ENCODE results near the gene DDX42. TPM values are rescaled to one million over a fixed set of nuclear protein-coding genes. Genes with fewer than 3 reads are reported as not detected.
A peak's percentile ranks its signal among the peaks of the same experiment; 100 is the strongest.

DDX42 gene
- total and polyA plus RNA-seq, 2 of the 13 experiments (the other 11 are each of a cell fraction or from before 2014, with no cell fraction given): 87.2 to 92.9 TPM

DNA sequence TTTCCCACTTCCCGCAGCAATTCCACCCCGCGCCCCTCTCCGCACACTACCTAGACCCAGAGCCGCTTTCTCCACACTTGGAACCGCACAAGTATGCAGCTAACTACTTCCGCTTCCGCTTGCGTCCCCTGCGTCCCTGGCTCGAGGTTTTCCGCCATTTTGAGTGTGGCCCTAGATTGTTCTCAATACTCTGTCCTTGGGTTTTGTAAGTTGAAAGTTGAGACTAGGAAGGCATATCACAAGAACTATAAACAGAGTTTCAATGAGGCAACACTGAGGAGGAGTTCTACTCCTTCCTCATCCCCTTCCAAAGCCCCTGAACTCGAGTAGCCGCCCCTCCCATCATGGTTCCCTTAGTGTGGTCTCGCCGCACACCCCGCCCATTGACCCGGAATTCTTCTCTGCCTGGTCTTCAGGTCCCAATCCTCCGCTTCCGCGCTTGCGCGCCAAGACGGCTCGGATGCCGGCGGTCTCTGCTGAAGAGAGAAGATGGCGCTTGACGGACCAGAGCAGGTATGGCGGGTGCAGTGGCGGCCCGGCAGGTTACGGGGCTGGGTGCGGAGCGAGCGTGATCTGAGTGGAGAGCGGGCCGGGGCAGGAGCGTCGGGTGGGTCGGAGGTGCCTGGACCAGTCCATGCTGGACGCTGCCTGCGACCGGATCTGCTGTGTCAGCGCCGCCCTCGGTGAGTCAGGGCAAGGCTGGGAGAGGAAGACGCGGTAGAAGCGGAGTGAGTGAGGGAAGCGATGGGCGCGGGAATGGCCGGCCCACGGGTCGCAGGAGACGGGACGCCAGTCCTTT lies 53.2 kb downstream of the DDX42 start, which contains the start of the genes FTSJ3 and PSMC5:
TSS of gene FTSJ3 (minus strand) at position 662 of the 799 bp plus-strand sequence. CDS start 761 bp downstream, outside the sequence.
TSS of gene PSMC5 (plus strand) at position 430 of the 799 bp plus-strand sequence. CDS start at position 490, 60 bp downstream.
- FAIRE-seq (peak; percentile 94), ATAC-seq (peak; percentile 89)
- TF ChIP-seq, protein P1, sequence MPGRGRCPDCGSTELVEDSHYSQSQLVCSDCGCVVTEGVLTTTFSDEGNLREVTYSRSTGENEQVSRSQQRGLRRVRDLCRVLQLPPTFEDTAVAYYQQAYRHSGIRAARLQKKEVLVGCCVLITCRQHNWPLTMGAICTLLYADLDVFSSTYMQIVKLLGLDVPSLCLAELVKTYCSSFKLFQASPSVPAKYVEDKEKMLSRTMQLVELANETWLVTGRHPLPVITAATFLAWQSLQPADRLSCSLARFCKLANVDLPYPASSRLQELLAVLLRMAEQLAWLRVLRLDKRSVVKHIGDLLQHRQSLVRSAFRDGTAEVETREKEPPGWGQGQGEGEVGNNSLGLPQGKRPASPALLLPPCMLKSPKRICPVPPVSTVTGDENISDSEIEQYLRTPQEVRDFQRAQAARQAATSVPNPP (CRISPR knock-in tag; IDR thresholded peaks at IDR 0.05): no peak
- TF ChIP-seq TSC22D2 (CRISPR knock-in tag; IDR thresholded peaks at IDR 0.05; ENCODE audit: borderline replicate concordance) (peak; percentile 59; the same call in 1 of the 2 replicates), ZFAT (CRISPR knock-in tag; conservative IDR thresholded peaks at IDR 0.05) (no peak), ZNF75D (CRISPR knock-in tag; IDR thresholded peaks at IDR 0.05; ENCODE audit: borderline replicate concordance) (no peak), YEATS2 (CRISPR knock-in tag; IDR thresholded peaks at IDR 0.05; ENCODE audit: borderline replicate concordance) (peak; percentile 84), NRL (CRISPR knock-in tag; IDR thresholded peaks at IDR 0.05; ENCODE audit: borderline replicate concordance) (no peak), TOPORS (CRISPR knock-in tag; IDR thresholded peaks at IDR 0.05) (peak; percentile 80; the same call in 1 of the 2 replicates), ZNF747 (CRISPR knock-in tag; IDR thresholded peaks at IDR 0.05; ENCODE audit: borderline replicate concordance) (no peak), CBX1 (IDR thresholded peaks at IDR 0.05; ENCODE audit: low read depth) (no peak), PHB2 (IDR thresholded peaks at IDR 0.05; ENCODE audit: partially characterized antibody) (no peak), HNRNPUL1 (IDR thresholded peaks at IDR 0.05; ENCODE audit: low read depth, low read length) (no peak), ZFX (CRISPR knock-in tag; IDR thresholded peaks at IDR 0.05; ENCODE audit: low read depth) (peak; percentile 78), ZNF33A (CRISPR knock-in tag; IDR thresholded peaks at IDR 0.05; ENCODE audit: borderline replicate concordance) (0 out of 2 replicates have a peak, but pooled peaks have one; percentile 85), NAIF1 (CRISPR knock-in tag; IDR thresholded peaks at IDR 0.05; ENCODE audit: borderline replicate concordance) (peak; percentile 26; the same call in 1 of the 2 replicates), XRCC5 (optimal IDR thresholded peaks at IDR 0.05; ENCODE audit: low read length) (peak; percentile 82), NPAS2 (CRISPR knock-in tag; IDR thresholded peaks at IDR 0.05; ENCODE audit: borderline replicate concordance) (no peak)
- TF ChIP-seq, protein P2, sequence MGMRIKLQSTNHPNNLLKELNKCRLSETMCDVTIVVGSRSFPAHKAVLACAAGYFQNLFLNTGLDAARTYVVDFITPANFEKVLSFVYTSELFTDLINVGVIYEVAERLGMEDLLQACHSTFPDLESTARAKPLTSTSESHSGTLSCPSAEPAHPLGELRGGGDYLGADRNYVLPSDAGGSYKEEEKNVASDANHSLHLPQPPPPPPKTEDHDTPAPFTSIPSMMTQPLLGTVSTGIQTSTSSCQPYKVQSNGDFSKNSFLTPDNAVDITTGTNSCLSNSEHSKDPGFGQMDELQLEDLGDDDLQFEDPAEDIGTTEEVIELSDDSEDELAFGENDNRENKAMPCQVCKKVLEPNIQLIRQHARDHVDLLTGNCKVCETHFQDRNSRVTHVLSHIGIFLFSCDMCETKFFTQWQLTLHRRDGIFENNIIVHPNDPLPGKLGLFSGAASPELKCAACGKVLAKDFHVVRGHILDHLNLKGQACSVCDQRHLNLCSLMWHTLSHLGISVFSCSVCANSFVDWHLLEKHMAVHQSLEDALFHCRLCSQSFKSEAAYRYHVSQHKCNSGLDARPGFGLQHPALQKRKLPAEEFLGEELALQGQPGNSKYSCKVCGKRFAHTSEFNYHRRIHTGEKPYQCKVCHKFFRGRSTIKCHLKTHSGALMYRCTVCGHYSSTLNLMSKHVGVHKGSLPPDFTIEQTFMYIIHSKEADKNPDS (CRISPR knock-in tag; IDR thresholded peaks at IDR 0.05): peak; percentile 54; the same call in 1 of the 2 replicates
- TF ChIP-seq, protein P3, sequence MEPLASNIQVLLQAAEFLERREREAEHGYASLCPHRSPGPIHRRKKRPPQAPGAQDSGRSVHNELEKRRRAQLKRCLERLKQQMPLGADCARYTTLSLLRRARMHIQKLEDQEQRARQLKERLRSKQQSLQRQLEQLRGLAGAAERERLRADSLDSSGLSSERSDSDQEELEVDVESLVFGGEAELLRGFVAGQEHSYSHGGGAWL (CRISPR knock-in tag; IDR thresholded peaks at IDR 0.05): peak; percentile 63

More for the DNA sequence above, 53.2 kb downstream of the DDX42 start, which contains the start of the genes FTSJ3 and PSMC5:
- DNase-seq (ENCODE audit: low spot score): peak; percentile 95
- H3K27ac ChIP-seq (ENCODE audit: extremely low read length, insufficient read depth, low read length): peak within 1 kb of the TSS; percentile 91
- H2AFZ ChIP-seq (ENCODE audit: low read length): peak within 1 kb of the TSS; percentile 93
- POLR2A ChIA-PET: interaction anchor here (0.8 to 3.5 kb wide), 7 partner anchors 9 to 54 kb away, joined by 4 to 37 read pairs (median 10); partner anchors contain the start of genes CCDC47, DDX42 and SMARCD2
- no peaks in the 10 kb centered on the region for H4K20me1 ChIP-seq (ENCODE audit: insufficient read depth, low read length)
- no TSS peak for BruUV-seq (replicated peaks)
- peaks cover 45% of the 10 kb centered on the region for H3K79me2 ChIP-seq (ENCODE audit: insufficient read depth, low read length)
- H3K9ac ChIP-seq (ENCODE audit: insufficient read depth, low read depth, low read length): peak within 1 kb of the TSS; percentile 86
- peak within 1 kb of the TSS; percentile 81 for H3K4me2 ChIP-seq (ENCODE audit: low read depth, low read length)
- H3K4me1 ChIP-seq (ENCODE audit: insufficient read depth, low read length): peaks cover 31% of the 10 kb centered on the region
- peaks cover 43 to 68% of the 10 kb centered on the region in 2 experiments for H3K36me3 ChIP-seq (replicated peaks in 1 of 2; ENCODE audit: control insufficient read depth in 1 of 2, insufficient read depth in 2 of 2, low read length in 2 of 2)
- WGBS (ENCODE audit: low lambda C conversion rate): under 1% methylated on average over 56 of the region's 58 CpGs
- H3K4me3 ChIP-seq (replicated peaks in 1 of 3; ENCODE audit: insufficient read depth in 1 of 3, low read depth in 2 of 3, low read length in 3 of 3): peak within 1 kb of the TSS; percentile 84 to 98 (median 95)
- no peaks in the 10 kb centered on the region; a peak in 1 of 5 replicates for H3K27me3 ChIP-seq (ENCODE audit: control insufficient read depth in 1 of 2, insufficient read depth in 2 of 2, low read length in 2 of 2)
- in situ Hi-C loops (cut with HindIII; ENCODE audit: extremely low pct_ligation_motif_present, low pct_unique_long_range_greater_than_20kb) (no loop called here), intact Hi-C loops (cut with micrococcal nuclease; ENCODE audit: unreplicated experiment) (loop anchor here (1.0 to 5.0 kb wide), 4 partner anchors 14 to 86 kb away; partner anchors contain the start of genes CCDC47, DDX42 and STRADA)
- CTCF ChIA-PET (ENCODE audit: low intra/inter-chr PET ratio, low total read pairs): no interaction called here
- H3K9me3 ChIP-seq (ENCODE audit: low read length): no peaks in the 10 kb centered on the region
